IMR-90 (cell line): ENCODE results near the gene CXCL1.

Source experiments
- BHLHE40 ChIP-seq: fragments of 150-350 bp; IDR thresholded peaks from 2 replicates; pipeline ENCODE4 v1.6.1; 2016; ENCODE audit warnings: mild to moderate bottlenecking, low read depth, low read length
- CEBPB ChIP-seq: IDR thresholded peaks from 2 replicates; pipeline ENCODE4 v1.6.1; 2012; ENCODE audit warnings: low read depth, low read length, improper control_type of control experiment
- CTCF ChIP-seq: conservative IDR thresholded peaks from 2 replicates; pipeline ENCODE4 v1.5.1; 2012; ENCODE audit warnings: mild to moderate bottlenecking, low read depth, low read length, improper control_type of control experiment
- ELK1 ChIP-seq: fragments of 150-350 bp; IDR thresholded peaks from 2 replicates; pipeline ENCODE4 v1.6.1; 2016; ENCODE audit warnings: low read depth, mild to moderate bottlenecking, low read length, moderate library complexity, borderline replicate concordance
- FOS ChIP-seq: fragments of 150-350 bp; IDR thresholded peaks from 2 replicates; pipeline ENCODE4 v1.6.1; 2016; ENCODE audit warnings: low read depth, low read length
- MAFK ChIP-seq: IDR thresholded peaks from 2 replicates; pipeline ENCODE4 v1.6.1; 2012; ENCODE audit warnings: low read depth, low read length, improper control_type of control experiment
- MXI1 ChIP-seq: IDR thresholded peaks from 2 replicates; pipeline ENCODE4 v1.6.1; 2012; ENCODE audit warnings: low read depth, mild to moderate bottlenecking, low read length, moderate library complexity, borderline replicate concordance
- POLR2A ChIP-seq: IDR thresholded peaks from 2 replicates; pipeline ENCODE4 v1.6.1; 2012; ENCODE audit warnings: mild to moderate bottlenecking, low read depth, low read length
- RAD21 ChIP-seq: IDR thresholded peaks from 2 replicates; pipeline ENCODE4 v1.6.1; 2012; ENCODE audit warnings: low read length, improper control_type of control experiment
- USF2 ChIP-seq: fragments of 150-350 bp; IDR thresholded peaks from 2 replicates; pipeline ENCODE4 v1.6.1; 2017; ENCODE audit warnings: mild to moderate bottlenecking, antibody characterized with exemption, low read length, low read depth

- no peak for TF ChIP-seq CTCF
- TF ChIP-seq CEBPB, result no peak
- TF ChIP-seq MAFK, result no peak
- TF ChIP-seq POLR2A, result no peak
- TF ChIP-seq RAD21, result no peak
- no peak for TF ChIP-seq ELK1
- TF ChIP-seq USF2, result no peak
- no peak for TF ChIP-seq FOS
- no peak for TF ChIP-seq BHLHE40
- no peak for TF ChIP-seq MXI1
Measured at GRCh38 chr4:73894001-73894400, 24.8 kb downstream of the CXCL1 start.
